GM12892 (cell line): ENCODE measurements around the gene KCNQ1OT1.

Experiments used
- POLR2A ChIP-seq: IDR thresholded peaks from 2 replicates; pipeline ENCODE4 v1.6.1; 2011; ENCODE audit warnings: low read depth, low read length, control low read depth
- POLR2AphosphoS5 ChIP-seq: IDR thresholded peaks from 2 replicates; pipeline ENCODE4 v1.6.1; 2011; ENCODE audit warnings: low read depth, low read length, control low read depth
- TAF1 ChIP-seq: IDR thresholded peaks from 2 replicates; pipeline ENCODE4 v1.6.1; 2011; ENCODE audit warnings: low read depth, mild to moderate bottlenecking, control low read depth, low read length, borderline replicate concordance

- TF ChIP-seq POLR2AphosphoS5: no peak
- no peak for TF ChIP-seq POLR2A
- TF ChIP-seq TAF1: no peak
Observed at GRCh38 chr11:2694995-2695939, 4.5 kb downstream of the KCNQ1OT1 start.
